H1 (cell line): ENCODE results near the gene ZSWIM6. TPM values are rescaled to one million over a fixed set of nuclear protein-coding genes. Genes with fewer than 3 reads are reported as not detected.

Experiments
- CTCF ChIA-PET: fragments of 300-600 bp; sonication (Branson Sonifier 250); formaldehyde crosslinking; loops from one replicate; lab custom pipeline; 2021; ENCODE audit not compliant: partially characterized antibody; lab: Charles Lee
- POLR2A ChIA-PET: fragments of 300-600 bp; sonication (Branson Sonifier 250); formaldehyde crosslinking; loops from one replicate; lab custom pipeline; 2021; ENCODE audit warnings: inconsistent platforms; ENCODE audit not compliant: partially characterized antibody; lab: Charles Lee
- DNase-seq, 2 experiments: peaks; one replicate each; pipeline versions ENCODE4 v3.0.0 to v3.0.0-alpha.2; 2010 to 2022; ENCODE audit warnings: low spot score in 2 of 2, low read depth in 1 of 2, mixed read lengths in 1 of 2
- FAIRE-seq: peaks from 2 replicates; lab custom pipeline; 2011; peaks lifted over from hg19 to GRCh38; lab: Jason Lieb, UNC
- H2AFZ ChIP-seq: 2 replicates; pipeline ENCODE4 v1.8.1; 2012; ENCODE audit warnings: low read length, inconsistent platforms
- H2AK5ac ChIP-seq: 2 replicates; pipeline ENCODE4 v1.6.1; 2013; ENCODE audit warnings: low read depth, low read length
- H2BK120ac ChIP-seq: replicated peaks from 2 replicates; pipeline ENCODE3; 2013; ENCODE audit warnings: low read depth, low read length, inconsistent platforms
- H2BK12ac ChIP-seq: 2 replicates; pipeline ENCODE4 v1.6.1; 2013; ENCODE audit warnings: low read depth, low read length
- H2BK15ac ChIP-seq: 2 replicates; pipeline ENCODE4 v1.6.1; 2013; ENCODE audit warnings: low read length
- H2BK20ac ChIP-seq: 2 replicates; pipeline ENCODE4 v1.6.1; 2013; ENCODE audit warnings: low read length
- H2BK5ac ChIP-seq: 2 replicates; pipeline ENCODE4 v1.6.1; 2013; ENCODE audit warnings: low read depth, low read length
- H3K14ac ChIP-seq: 2 replicates; pipeline ENCODE4 v1.6.1; 2013; ENCODE audit warnings: inconsistent platforms; ENCODE audit not compliant: insufficient read length
- H3K18ac ChIP-seq: 2 replicates; pipeline ENCODE4 v1.6.1; 2013; ENCODE audit warnings: low read length; ENCODE audit errors: extremely low read depth
- H3K23ac ChIP-seq: 2 replicates; pipeline ENCODE4 v1.6.1; 2013; ENCODE audit warnings: inconsistent platforms; ENCODE audit not compliant: insufficient read length
- H3K23me2 ChIP-seq: 2 replicates; pipeline ENCODE4 v1.6.1; 2013; ENCODE audit warnings: low read depth, low read length
- H3K27ac ChIP-seq: 2 replicates; pipeline ENCODE4 v1.6.1; 2011; ENCODE audit warnings: low read depth, low read length, inconsistent platforms
- H3K27me3 ChIP-seq, 4 experiments: replicated peaks in 1 of 4; 1 replicate in 1 of 4; 2 replicates in 3 of 4; pipeline versions ENCODE4 v1.6.1 to v1.8.1; 2011 to 2013; ENCODE audit warnings: low read length in 3 of 4, mild to moderate bottlenecking in 3 of 4, inconsistent platforms in 2 of 4, mixed read lengths in 2 of 4, moderate library complexity in 1 of 4; ENCODE audit not compliant: control insufficient read depth in 3 of 4, insufficient read depth in 3 of 4; ENCODE audit errors: extremely low read depth in 1 of 4
- H3K36me3 ChIP-seq, 4 experiments: 2 replicates each; pipeline versions ENCODE4 v1.6.1 to v1.8.1; 2011 to 2013; ENCODE audit warnings: mild to moderate bottlenecking in 4 of 4, low read length in 3 of 4, moderate library complexity in 2 of 4, control low read depth in 1 of 4, inconsistent platforms in 1 of 4; ENCODE audit not compliant: insufficient read depth in 4 of 4, control insufficient read depth in 2 of 4
- H3K4ac ChIP-seq: replicated peaks from 2 replicates; pipeline ENCODE3; 2013; ENCODE audit warnings: low read length, low read depth, mixed read lengths, inconsistent platforms; ENCODE audit not compliant: insufficient read length
- H3K4me1 ChIP-seq, 4 experiments: replicated peaks in 1 of 4; 1 replicate in 1 of 4; 2 replicates in 3 of 4; pipeline versions ENCODE4 v1.6.1 to v1.8.1; 2011 to 2013; ENCODE audit warnings: low read length in 3 of 4, inconsistent platforms in 2 of 4, mixed read lengths in 1 of 4; ENCODE audit not compliant: insufficient read depth in 4 of 4, control insufficient read depth in 3 of 4
- H3K4me2 ChIP-seq, 2 experiments: 2 replicates each; pipeline versions ENCODE4 v1.6.1 to v1.8.1; 2011 to 2013; ENCODE audit warnings: low read depth in 2 of 2, low read length in 2 of 2, control low read depth in 1 of 2, inconsistent platforms in 1 of 2, mild to moderate bottlenecking in 1 of 2; ENCODE audit not compliant: insufficient read depth in 1 of 2
- H3K4me3 ChIP-seq, 4 experiments: fragments of 200-600, 300-600 bp in 1 of 4; sonication (generic), shearing (Covaris generic), sonication (Bioruptor Twin) in 1 of 4; 2 replicates each; pipeline versions ENCODE4 v1.5.1 to v1.8.1; 2011 to 2016; ENCODE audit warnings: low read length in 4 of 4, low read depth in 3 of 4, control low read depth in 2 of 4, inconsistent platforms in 2 of 4, mild to moderate bottlenecking in 2 of 4, mixed read lengths in 1 of 4, moderate library complexity in 1 of 4; ENCODE audit not compliant: insufficient read depth in 2 of 4; ENCODE audit errors: extremely low read depth in 1 of 4
- H3K56ac ChIP-seq: replicated peaks from 2 replicates; pipeline ENCODE3; 2013; ENCODE audit warnings: low read depth, mild to moderate bottlenecking, mixed read lengths, low read length, inconsistent platforms; ENCODE audit not compliant: insufficient read length
- H3K79me1 ChIP-seq: 2 replicates; pipeline ENCODE4 v1.6.1; 2013; ENCODE audit warnings: low read depth, low read length, control low read depth
- H3K79me2 ChIP-seq, 2 experiments: 2 replicates each; pipeline versions ENCODE4 v1.6.1 to v1.8.1; 2012 to 2013; ENCODE audit warnings: low read length in 2 of 2, mild to moderate bottlenecking in 2 of 2, inconsistent platforms in 1 of 2; ENCODE audit not compliant: insufficient read depth in 2 of 2, control insufficient read depth in 1 of 2
- H3K9ac ChIP-seq, 4 experiments: replicated peaks in 1 of 4; 1 replicate in 1 of 4; 2 replicates in 3 of 4; pipeline versions ENCODE4 v1.6.1 to v1.8.1; 2011 to 2013; ENCODE audit warnings: low read depth in 3 of 4, low read length in 3 of 4, control low read depth in 2 of 4, mild to moderate bottlenecking in 2 of 4, moderate library complexity in 2 of 4, inconsistent platforms in 1 of 4; ENCODE audit errors: extremely low read depth in 1 of 4
- H3K9me3 ChIP-seq, 2 experiments: 2 replicates each; pipeline versions ENCODE4 v1.6.1 to v1.8.1; 2012 to 2013; ENCODE audit warnings: mild to moderate bottlenecking in 2 of 2, moderate library complexity in 2 of 2, control low read depth in 1 of 2, inconsistent platforms in 1 of 2, low read depth in 1 of 2, low read length in 1 of 2, mixed read lengths in 1 of 2; ENCODE audit not compliant: insufficient read depth in 2 of 2
- H4K20me1 ChIP-seq, 2 experiments: replicated peaks in 1 of 2; 2 replicates each; pipeline versions ENCODE3 to v1.8.1; 2011 to 2013; ENCODE audit warnings: inconsistent platforms in 2 of 2, low read length in 2 of 2, mild to moderate bottlenecking in 1 of 2; ENCODE audit not compliant: insufficient read depth in 2 of 2, control insufficient read depth in 1 of 2
- H4K5ac ChIP-seq: 2 replicates; pipeline ENCODE4 v1.6.1; 2013; ENCODE audit warnings: low read length, low read depth, mixed read lengths, inconsistent platforms; ENCODE audit not compliant: insufficient read length
- H4K8ac ChIP-seq: 2 replicates; pipeline ENCODE4 v1.8.0; 2013; ENCODE audit warnings: mild to moderate bottlenecking, moderate library complexity, low read length, inconsistent platforms; ENCODE audit not compliant: insufficient read depth; ENCODE audit errors: extremely low read depth
- H4K91ac ChIP-seq: replicated peaks from 2 replicates; pipeline ENCODE3; 2013; ENCODE audit warnings: low read length, mixed read lengths, inconsistent platforms; ENCODE audit not compliant: insufficient read length
- BRCA1 ChIP-seq: IDR thresholded peaks from 2 replicates; pipeline ENCODE4 v1.6.1; 2012; ENCODE audit warnings: low read depth, low read length, improper control_type of control experiment
- FOSL1 ChIP-seq: IDR thresholded peaks from 2 replicates; pipeline ENCODE4 v1.6.1; 2011; ENCODE audit warnings: mild to moderate bottlenecking, low read depth, low read length, moderate library complexity; ENCODE audit not compliant: insufficient read depth
- KDM4A ChIP-seq: IDR thresholded peaks from one replicate; pipeline ENCODE4 v1.7.1; 2012; ENCODE audit warnings: low read depth, mild to moderate bottlenecking, moderate library complexity, low read length, inconsistent platforms; ENCODE audit not compliant: severe bottlenecking
- NANOG ChIP-seq: IDR thresholded peaks from 2 replicates; pipeline ENCODE4 v1.6.1; 2011; ENCODE audit warnings: low read length, low read depth, mild to moderate bottlenecking, inconsistent platforms; ENCODE audit not compliant: insufficient read depth, poor library complexity, severe bottlenecking
- RAD21 ChIP-seq, 2 experiments: IDR thresholded peaks in 1 of 2; conservative IDR thresholded peaks in 1 of 2; 2 replicates each; pipeline ENCODE4 v1.6.1; 2011; ENCODE audit warnings: low read depth in 2 of 2, low read length in 2 of 2, improper control_type of control experiment in 1 of 2, inconsistent platforms in 1 of 2, mild to moderate bottlenecking in 1 of 2, moderate library complexity in 1 of 2
- SIN3A ChIP-seq, 2 experiments: IDR thresholded peaks in 1 of 2; conservative IDR thresholded peaks in 1 of 2; 2 replicates each; pipeline ENCODE4 v1.6.1; 2011 to 2012; ENCODE audit warnings: low read length in 2 of 2, improper control_type of control experiment in 1 of 2, low read depth in 1 of 2, mild to moderate bottlenecking in 1 of 2
- SUZ12 ChIP-seq: fragments of 200-600 bp; sonication (generic); IDR thresholded peaks from 2 replicates; pipeline ENCODE4 v1.6.1; 2012; ENCODE audit warnings: mild to moderate bottlenecking, inconsistent platforms, low read length, moderate library complexity, mixed read lengths
- TAF7 ChIP-seq: optimal IDR thresholded peaks from 2 replicates; pipeline ENCODE3; 2011; ENCODE audit warnings: low read depth, mild to moderate bottlenecking, inconsistent platforms, low read length, moderate library complexity, borderline replicate concordance
- WGBS, 2 experiments: shearing (Covaris generic) in 1 of 2; methylation state at CpG; one replicate each; pipeline versions ENCODE4 v1.1.6 to v1.1.7; 2013 to 2015; ENCODE audit warnings: low lambda C conversion rate in 2 of 2, mixed read lengths in 2 of 2, inconsistent platforms in 1 of 2, low coverage in 1 of 2, missing lambda C conversion rate in 1 of 2; ENCODE audit not compliant: insufficient replicate concordance in 2 of 2, insufficient coverage in 1 of 2, insufficient read length in 1 of 2; ENCODE audit errors: extremely low coverage in 1 of 2, missing lambda C conversion rate in 1 of 2; 5-methylcytosine and 5-hydroxymethylcytosine counted together
- polyA plus RNA-seq, 7 experiments: library from polyadenylated mRNA; depleted of rRNA in 3 of 7; stranded (reverse) in 5 of 7; unstranded in 2 of 7; fragments of >200 nt in 5 of 7; fragments of 200-250 nt in 2 of 7; gene quantifications; 1 replicate in 5 of 7; 2 replicates in 1 of 7; 4 replicates in 1 of 7; pipeline versions ENCODE4 v1.2.1 to v1.2.3, GENCODE V29; 2011 to 2013; ENCODE audit warnings: missing spikeins in 2 of 7, mixed read lengths in 2 of 7
- total RNA-seq: library from RNA; stranded (reverse); fragmentation: NEBNext Ultra II Directional; extraction: Animal tissue kit (Norgen Biotek cat#: 25700); gene quantifications from 2 replicates; pipeline ENCODE4 v1.2.1, GENCODE V29; 2021
- TF ChIP-seq, protein P1 (sequence below): IDR thresholded peaks from 2 replicates; pipeline ENCODE4 v1.6.1; 2012; ENCODE audit warnings: inconsistent platforms
- TF ChIP-seq, protein P2 (sequence below): IDR thresholded peaks from 2 replicates; pipeline ENCODE4 v1.6.1; 2012; ENCODE audit warnings: low read length, inconsistent platforms

Gene ZSWIM6
- total and polyA plus RNA-seq, 2 of the 8 experiments (the other 6 are each of a cell fraction or from before 2014, with no cell fraction given): 7.9 to 12.4 TPM

DNA sequence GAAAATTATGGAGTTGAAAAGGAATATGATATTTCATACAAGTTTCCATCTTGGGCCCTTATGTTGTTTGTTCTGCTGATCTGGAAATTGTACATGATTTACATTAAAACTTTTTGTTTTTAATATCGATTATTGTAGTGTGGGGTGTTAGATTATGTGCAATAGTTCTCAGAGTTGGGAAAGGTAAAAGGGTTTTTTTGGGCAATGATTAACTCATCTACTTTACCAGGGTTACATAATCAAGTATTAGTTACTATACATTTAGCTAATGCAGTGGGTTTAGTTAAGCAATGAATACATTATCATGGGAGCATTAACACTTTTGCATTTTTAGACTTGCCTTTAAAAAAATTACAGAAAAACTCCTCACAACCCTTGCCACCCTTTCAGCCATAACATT is 134.0 kb downstream of the ZSWIM6 start:
- Histone ChIP-seq H3K9ac (no peak overlapping the region), H3K4me3 (no peak overlapping the region), H3K27me3 (no peaks in the 10 kb centered on the region), H2BK15ac (no peak overlapping the region), H3K56ac (no peak overlapping the region), H3K14ac (no peak overlapping the region), H3K4ac (no peak overlapping the region), H4K20me1 (peaks cover 0 to 2% of the 10 kb centered on the region in 2 experiments), H2AK5ac (no peak overlapping the region), H3K4me1 (peaks cover 0 to 8% (median 2%) of the 10 kb centered on the region in 4 experiments; a peak in 1 of 7 replicates), H3K27ac (no peak overlapping the region), H3K23me2 (no peaks in the 10 kb centered on the region), H3K79me2 (peaks cover 0 to 29% of the 10 kb centered on the region in 2 experiments; a peak in 2 of 4 replicates), H2BK5ac (no peak overlapping the region), H3K4me2 (no peak overlapping the region), H4K5ac (no peak overlapping the region), H3K9me3 (0 out of 4 replicates have a peak, but pooled peaks cover 0 to 3% of the 10 kb centered on the region in 2 experiments), H2BK12ac (no peak overlapping the region), H2AFZ (no peak overlapping the region), H3K36me3 (no peaks in the 10 kb centered on the region; a peak in 1 of 8 replicates), H3K18ac (no peak overlapping the region), H2BK20ac (no peak overlapping the region), H4K91ac (no peak overlapping the region), H3K23ac (no peak overlapping the region), H3K79me1 (no peaks in the 10 kb centered on the region; the same call in 1 of the 2 replicates), H2BK120ac (no peak overlapping the region), H4K8ac (no peak overlapping the region)
- ChIA-PET CTCF (interaction anchor here (1.2 to 1.7 kb wide), 2 partner anchors 103 to 182 kb away, joined by 3 to 4 read pairs; no protein-coding TSS in a partner anchor), POLR2A (interaction anchor here (0.6 to 1.2 kb wide), 2 partner anchors 11 to 559 kb away, joined by 3 read pairs; no protein-coding TSS in a partner anchor)
- DNase-seq: no peak
- FAIRE-seq: no peak
- 95 to 100% methylated on average over 1 of the region's 1 CpG for WGBS, 2 experiments
- TF ChIP-seq SUZ12 (no peak), RAD21 (IDR thresholded peaks at IDR 0.05 in 1 of 2, conservative IDR thresholded peaks at IDR 0.05 in 1 of 2; ENCODE audit: low read depth in 2 of 2, low read length in 2 of 2) (no peak), TAF7 (no peak), SIN3A (conservative IDR thresholded peaks at IDR 0.05 in 1 of 2, IDR thresholded peaks at IDR 0.05 in 1 of 2; ENCODE audit: low read depth in 1 of 2, low read length in 2 of 2) (no peak), KDM4A (no peak), NANOG (no peak), FOSL1 (no peak), BRCA1 (no peak)
- TF ChIP-seq, protein P1, sequence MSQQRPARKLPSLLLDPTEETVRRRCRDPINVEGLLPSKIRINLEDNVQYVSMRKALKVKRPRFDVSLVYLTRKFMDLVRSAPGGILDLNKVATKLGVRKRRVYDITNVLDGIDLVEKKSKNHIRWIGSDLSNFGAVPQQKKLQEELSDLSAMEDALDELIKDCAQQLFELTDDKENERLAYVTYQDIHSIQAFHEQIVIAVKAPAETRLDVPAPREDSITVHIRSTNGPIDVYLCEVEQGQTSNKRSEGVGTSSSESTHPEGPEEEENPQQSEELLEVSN: no peak
- TF ChIP-seq, protein P2, sequence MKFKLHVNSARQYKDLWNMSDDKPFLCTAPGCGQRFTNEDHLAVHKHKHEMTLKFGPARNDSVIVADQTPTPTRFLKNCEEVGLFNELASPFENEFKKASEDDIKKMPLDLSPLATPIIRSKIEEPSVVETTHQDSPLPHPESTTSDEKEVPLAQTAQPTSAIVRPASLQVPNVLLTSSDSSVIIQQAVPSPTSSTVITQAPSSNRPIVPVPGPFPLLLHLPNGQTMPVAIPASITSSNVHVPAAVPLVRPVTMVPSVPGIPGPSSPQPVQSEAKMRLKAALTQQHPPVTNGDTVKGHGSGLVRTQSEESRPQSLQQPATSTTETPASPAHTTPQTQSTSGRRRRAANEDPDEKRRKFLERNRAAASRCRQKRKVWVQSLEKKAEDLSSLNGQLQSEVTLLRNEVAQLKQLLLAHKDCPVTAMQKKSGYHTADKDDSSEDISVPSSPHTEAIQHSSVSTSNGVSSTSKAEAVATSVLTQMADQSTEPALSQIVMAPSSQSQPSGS: no peak
